ENCODE data around the gene ACSL6. TPM values are rescaled to one million over a fixed set of nuclear protein-coding genes. Genes with fewer than 3 reads are reported as not detected.

Gene ACSL6
- total RNA-seq, 3 donors from 2014 or later, result 0.32 to 1.8 (median 0.33) TPM

DNA sequence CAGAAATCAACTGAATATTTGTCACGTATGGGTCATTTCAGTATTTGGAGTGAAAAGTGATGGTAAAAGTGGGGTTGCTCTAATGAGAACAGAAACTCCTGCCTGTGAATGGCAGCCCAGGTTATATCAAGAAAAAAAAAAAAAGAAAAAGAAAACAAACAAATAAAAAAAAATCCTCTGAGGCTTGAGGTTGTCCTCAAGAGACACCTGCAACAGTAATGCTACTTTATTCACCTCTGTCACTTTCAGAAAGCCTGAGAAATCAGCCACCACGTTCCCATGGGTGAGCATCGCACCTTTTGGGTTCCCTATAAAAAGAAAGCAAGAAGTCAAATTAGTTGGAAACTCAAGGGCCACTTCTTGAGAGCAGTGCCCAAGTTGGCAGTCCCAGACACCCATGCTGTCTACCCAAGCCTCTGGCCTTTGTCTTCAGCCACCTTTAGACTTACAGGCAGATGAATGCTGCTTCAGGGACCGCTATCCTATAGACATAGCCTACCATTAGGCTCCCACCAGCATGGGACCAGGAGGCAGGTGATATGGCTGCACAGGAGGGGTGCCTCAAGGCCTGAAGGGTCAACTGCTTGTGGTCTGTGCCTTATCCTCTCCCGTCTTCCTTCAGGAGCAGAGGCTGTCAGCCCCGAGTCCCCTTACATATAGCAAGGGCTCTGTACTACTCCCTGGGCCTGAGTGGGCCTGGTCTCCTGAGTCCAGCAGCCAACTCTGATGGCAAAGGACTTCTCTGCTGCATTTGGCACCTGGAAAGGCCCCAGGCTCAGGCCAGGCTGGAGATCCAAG lies 34.8 kb downstream of the ACSL6 start:
- no peak for DNase-seq (ENCODE audit: low spot score in 2 of 2)

DNA sequence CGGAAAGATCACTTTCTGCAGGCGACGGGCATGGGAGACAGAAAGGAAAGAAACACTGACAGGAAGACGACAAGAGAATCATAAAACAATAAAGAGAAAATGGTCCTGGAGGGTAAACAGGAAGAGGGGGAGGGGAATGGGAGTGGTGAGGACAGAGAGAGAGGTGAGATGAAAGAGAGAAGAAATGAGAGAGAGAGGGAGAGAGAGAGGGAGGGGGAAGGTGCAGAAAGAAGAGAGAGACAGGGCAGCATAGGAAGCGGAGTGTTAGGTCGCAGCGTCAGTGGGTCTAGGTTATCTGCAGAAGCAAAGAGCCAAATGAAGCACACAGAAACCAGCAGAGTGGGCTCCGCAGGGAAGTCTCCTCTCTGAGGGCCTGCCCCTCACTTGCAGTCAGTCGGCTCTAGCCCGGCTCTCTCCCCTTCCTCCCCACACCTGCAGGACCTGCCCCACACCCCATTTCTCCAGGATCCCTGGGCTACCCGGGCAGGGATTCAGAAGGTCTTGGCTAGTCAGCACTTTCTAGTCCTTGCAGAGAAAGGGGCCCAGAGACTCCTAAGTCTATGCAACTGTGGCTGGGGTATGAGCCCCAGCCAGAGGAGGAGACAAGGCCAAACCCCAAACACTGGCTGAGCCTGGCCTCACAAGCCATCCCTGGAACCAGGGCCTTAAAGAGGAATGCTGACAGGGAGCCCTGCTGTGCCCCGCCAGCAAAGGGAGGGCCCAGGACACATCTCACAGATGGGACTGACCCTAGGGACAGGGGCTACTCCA lies 36.3 kb downstream of the ACSL6 start:
- Histone ChIP-seq H3K4me3 (no peak overlapping the region), H3K9me3 (no peaks in the 10 kb centered on the region), H3K27me3 (no peaks in the 10 kb centered on the region), H3K36me3 (no peaks in the 10 kb centered on the region), H3K27ac (no peak overlapping the region), H3K4me1 (no peaks in the 10 kb centered on the region)
- no peak for TF ChIP-seq POLR2A (IDR thresholded peaks at IDR 0.05)
- no peak for DNase-seq (ENCODE audit: low spot score in 2 of 2)
- intact Hi-C loops (cut with DNase I; ENCODE audit: low total_unique reads), result no loop called here

More for the DNA sequence above, 34.8 kb downstream of the ACSL6 start:
- TF ChIP-seq POLR2AphosphoS5 (IDR thresholded peaks at IDR 0.05) (no peak), POLR2A (IDR thresholded peaks at IDR 0.05) (no peak)
- TF ChIP-seq, protein P1, sequence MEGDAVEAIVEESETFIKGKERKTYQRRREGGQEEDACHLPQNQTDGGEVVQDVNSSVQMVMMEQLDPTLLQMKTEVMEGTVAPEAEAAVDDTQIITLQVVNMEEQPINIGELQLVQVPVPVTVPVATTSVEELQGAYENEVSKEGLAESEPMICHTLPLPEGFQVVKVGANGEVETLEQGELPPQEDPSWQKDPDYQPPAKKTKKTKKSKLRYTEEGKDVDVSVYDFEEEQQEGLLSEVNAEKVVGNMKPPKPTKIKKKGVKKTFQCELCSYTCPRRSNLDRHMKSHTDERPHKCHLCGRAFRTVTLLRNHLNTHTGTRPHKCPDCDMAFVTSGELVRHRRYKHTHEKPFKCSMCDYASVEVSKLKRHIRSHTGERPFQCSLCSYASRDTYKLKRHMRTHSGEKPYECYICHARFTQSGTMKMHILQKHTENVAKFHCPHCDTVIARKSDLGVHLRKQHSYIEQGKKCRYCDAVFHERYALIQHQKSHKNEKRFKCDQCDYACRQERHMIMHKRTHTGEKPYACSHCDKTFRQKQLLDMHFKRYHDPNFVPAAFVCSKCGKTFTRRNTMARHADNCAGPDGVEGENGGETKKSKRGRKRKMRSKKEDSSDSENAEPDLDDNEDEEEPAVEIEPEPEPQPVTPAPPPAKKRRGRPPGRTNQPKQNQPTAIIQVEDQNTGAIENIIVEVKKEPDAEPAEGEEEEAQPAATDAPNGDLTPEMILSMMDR (IDR thresholded peaks at IDR 0.05), result no peak
- no peaks in the 10 kb centered on the region for H3K4me1 ChIP-seq
- no peak overlapping the region for H3K4me3 ChIP-seq
- no peaks in the 10 kb centered on the region for H3K9me3 ChIP-seq
- no peaks in the 10 kb centered on the region for H3K27me3 ChIP-seq
- no peaks in the 10 kb centered on the region for H3K36me3 ChIP-seq
- H3K27ac ChIP-seq, result no peak overlapping the region
- intact Hi-C loops (cut with DNase I; ENCODE audit: low total_unique reads), result no loop called here

DNA sequence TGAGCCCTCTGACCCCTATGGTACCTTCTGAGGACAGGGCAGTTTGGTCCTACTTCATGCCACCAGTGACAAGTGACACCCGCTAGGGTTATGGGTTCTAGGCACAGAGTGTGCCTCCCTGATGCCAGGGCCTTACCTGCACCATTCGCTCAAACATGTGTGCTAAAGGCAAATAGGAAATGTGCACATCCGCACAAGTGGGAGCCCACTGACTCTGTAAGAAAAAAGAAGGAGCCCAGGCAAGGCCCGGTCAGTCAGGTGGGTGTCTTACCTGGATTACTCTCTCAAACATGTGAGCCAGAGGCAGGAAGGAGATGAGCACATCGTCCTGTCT lies 36.9 kb downstream of the ACSL6 start:
- Histone ChIP-seq H3K9me3 (no peaks in the 10 kb centered on the region), H3K27me3 (no peaks in the 10 kb centered on the region), H3K4me1 (no peaks in the 10 kb centered on the region), H3K4me3 (no peak overlapping the region), H3K27ac (no peak overlapping the region), H3K36me3 (no peaks in the 10 kb centered on the region)
- no peak for DNase-seq (ENCODE audit: low spot score in 2 of 2)
- TF ChIP-seq, protein P1 (IDR thresholded peaks at IDR 0.05), result no peak
- TF ChIP-seq POLR2AphosphoS5 (IDR thresholded peaks at IDR 0.05) (no peak), POLR2A (IDR thresholded peaks at IDR 0.05) (no peak)
- intact Hi-C loops (cut with DNase I; ENCODE audit: low total_unique reads), result no loop called here

DNA sequence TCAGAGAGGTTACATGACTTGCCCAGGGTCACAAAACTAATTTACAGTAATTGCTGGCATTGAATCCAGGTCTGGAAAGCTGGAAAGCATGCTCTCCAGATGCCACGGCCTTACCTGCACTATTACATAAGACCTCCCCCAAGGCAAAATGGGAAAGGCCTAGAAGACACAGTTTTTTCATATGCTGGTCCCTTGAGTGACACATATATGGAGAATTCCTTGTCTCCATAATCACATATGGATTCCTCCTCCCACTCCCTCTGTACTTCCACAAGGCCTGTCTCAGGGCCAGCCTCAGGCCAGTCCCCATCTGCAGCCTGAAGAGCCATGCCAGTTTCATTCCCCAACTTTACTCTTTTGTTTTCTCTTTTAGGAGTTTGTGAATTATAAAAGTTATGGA lies 37.4 kb downstream of the ACSL6 start:
- Histone ChIP-seq H3K4me1 (no peaks in the 10 kb centered on the region), H3K4me3 (no peak overlapping the region), H3K27me3 (no peaks in the 10 kb centered on the region), H3K27ac (no peak overlapping the region), H3K36me3 (no peaks in the 10 kb centered on the region), H3K9me3 (no peaks in the 10 kb centered on the region)
- DNase-seq (ENCODE audit: low spot score in 2 of 2), result no peak
- TF ChIP-seq POLR2AphosphoS5 (IDR thresholded peaks at IDR 0.05) (no peak), POLR2A (IDR thresholded peaks at IDR 0.05) (no peak)
- TF ChIP-seq, protein P1 (IDR thresholded peaks at IDR 0.05), result no peak
- intact Hi-C loops (cut with DNase I; ENCODE audit: low total_unique reads), result no loop called here

DNA sequence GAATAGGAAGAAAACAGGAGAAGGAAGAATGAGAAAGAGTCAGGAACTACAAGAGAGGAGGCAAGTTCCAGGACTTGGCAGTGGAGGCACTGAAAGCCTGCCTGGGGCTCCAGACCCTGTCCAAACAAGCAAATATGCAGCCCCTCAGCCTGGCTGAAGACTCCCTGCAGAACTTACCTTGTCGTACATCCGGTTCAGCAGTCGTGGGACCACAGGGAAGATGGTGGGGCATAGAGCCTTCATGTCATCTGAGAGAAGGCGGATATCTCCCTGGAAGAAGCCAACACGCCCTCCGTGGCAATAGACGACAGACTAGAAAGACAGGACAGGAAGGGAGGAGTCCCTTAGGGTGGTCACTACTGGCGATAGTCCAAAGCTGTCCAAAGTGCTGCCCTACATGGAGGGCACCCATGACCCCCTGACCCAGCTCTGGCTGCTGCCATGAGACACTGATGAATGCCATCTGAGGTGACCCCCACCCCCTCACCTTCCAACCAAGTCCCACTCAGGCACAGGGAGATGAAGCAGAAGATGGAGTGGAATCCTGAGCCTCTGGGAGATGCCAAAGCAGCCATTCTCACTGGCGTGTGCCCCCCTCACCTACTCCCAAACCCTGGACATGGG lies 38.3 kb downstream of the ACSL6 start:
- no peak for DNase-seq (ENCODE audit: low spot score in 2 of 2)
- Histone ChIP-seq H3K4me3 (no peak overlapping the region), H3K27ac (no peak overlapping the region), H3K36me3 (no peaks in the 10 kb centered on the region), H3K27me3 (no peaks in the 10 kb centered on the region), H3K9me3 (no peaks in the 10 kb centered on the region), H3K4me1 (no peaks in the 10 kb centered on the region)
- intact Hi-C loops (cut with DNase I; ENCODE audit: low total_unique reads), result no loop called here
- TF ChIP-seq POLR2A (IDR thresholded peaks at IDR 0.05), result no peak
- TF ChIP-seq, protein P1 (IDR thresholded peaks at IDR 0.05), result no peak
- TF ChIP-seq POLR2AphosphoS5 (IDR thresholded peaks at IDR 0.05), result no peak
